ENCODE measurements around the gene ATXN10.
A peak's percentile ranks its signal among the peaks of the same experiment; 100 is the strongest.

ATXN10 gene

GRCh38 chr22:45757936-45758335 is 86.3 kb downstream of the ATXN10 start:
- DNase-seq (ENCODE audit: low read depth) = no peak

GRCh38 chr22:45758603-45759002 is 87.0 kb downstream of the ATXN10 start:
- no peak for DNase-seq (ENCODE audit: low read depth)

DNA sequence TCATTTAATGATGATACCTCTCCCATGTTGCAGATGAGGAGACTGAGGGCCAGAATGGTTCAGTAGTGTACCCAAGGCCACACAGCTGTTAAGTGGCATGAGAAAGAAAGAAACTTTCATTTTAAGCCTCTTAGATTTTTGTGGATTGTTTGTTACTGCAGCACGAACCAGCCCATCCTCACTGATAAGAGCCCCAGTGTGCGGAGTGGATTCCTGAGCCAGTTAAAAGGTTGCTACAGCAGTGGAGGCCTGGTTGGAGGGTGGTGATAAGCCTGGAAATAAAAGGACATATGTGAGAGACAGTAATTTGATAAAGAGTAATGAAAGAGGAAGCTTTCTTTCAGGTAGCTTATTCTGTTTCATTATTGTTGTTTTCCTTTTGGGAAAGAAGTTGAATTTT is 89.0 kb downstream of the ATXN10 start:
- DNase-seq (ENCODE audit: low read depth) = no peak

DNA sequence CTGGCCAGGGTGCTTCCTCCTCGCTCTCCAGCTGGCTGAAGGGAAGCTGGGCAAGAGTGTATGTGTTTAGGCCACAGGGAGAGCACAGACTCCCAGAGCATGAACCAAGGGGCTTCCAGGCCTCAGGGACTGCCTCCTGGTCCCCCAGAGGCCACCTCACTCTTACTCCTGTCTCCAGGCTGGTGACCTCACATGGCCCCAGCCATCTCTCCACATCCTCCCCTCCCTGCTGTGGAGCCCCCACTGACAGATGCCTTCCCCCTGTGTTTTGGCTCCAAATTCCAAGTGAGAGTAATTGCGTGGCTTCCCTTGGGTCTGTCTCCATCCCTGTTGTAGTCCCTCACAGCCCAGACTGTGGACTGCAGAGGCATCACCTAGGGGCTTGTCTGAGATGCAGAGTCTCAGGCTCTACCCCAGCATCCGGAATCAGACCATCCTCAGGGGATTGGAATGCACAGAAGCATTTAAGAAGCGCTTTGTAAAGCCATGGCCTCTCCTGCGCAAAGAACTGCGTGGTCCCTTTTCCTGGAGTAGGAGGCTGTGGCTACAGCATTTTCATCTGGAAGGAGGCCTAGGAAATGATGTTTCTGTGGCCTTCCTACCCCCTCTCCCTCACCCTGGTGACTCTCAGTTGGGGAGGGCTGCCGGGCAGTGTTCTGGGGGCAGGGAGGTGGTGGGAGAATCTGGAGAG is 91.1 kb downstream of the ATXN10 start:
- DNase-seq (ENCODE audit: low read depth) = no peak

DNA sequence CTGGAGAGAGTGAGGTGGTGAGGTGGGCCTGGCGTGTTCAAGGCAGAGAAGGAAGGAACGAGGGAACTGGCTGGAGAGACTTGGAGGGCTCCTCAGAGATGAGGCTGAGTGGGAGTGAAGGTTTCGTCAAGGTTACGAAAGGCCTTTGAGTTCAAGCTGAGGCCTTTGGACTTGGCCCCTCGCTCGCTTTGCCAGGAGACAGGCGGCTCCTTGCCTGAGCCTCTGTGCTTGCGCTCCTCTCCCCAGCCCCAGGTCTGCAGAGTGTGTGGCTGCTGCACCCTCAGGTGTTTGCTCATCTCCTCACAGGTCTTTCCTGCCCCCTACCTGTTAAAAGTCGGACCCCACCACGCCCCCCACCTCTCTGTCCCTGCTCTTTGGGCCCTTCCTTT is 91.6 kb downstream of the ATXN10 start:
- DNase-seq (ENCODE audit: low read depth) = no peak

DNA sequence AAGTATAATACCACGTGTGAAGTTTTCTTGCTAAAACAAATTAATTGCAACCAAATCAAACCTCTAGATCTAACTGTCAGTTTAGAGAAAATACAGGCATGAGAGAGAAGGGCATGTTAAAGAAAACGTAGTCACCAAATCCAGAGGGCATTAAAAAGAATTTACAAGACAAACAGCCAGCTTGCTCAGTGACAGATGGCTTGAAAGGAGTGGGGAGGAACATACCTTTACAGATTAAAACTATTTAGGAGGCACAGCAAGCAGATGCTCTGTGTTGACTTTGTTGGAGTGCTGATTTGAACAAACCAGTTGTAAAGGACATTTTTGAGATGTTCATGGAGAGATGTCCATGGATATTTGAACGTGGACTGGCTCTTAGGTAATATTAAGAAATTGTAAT is 96.9 kb downstream of the ATXN10 start:
- no peak for DNase-seq (ENCODE audit: low read depth)

- no peak for DNase-seq (ENCODE audit: low read depth)
Observed at GRCh38 chr22:45769569-45770210, 98.1 kb downstream of the ATXN10 start.

DNA sequence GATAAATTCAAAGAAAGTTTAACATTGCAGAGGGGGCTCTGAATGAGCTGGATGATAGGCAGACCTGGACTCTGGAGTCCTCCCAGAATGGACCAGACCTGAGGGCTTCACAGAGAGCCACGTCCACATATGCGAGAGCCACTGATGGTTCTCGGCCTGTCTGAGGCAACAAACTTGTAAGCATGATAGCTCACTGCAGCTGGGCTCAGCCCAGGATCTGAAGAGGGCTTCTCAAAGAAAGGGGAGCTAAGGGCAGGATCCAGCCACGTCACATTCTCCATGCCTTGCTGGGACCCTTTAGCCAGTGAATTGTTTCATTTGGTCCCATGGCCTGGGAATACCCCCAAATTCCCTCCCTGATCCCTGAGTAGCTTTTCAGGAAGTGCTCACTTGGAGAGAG is 98.9 kb downstream of the ATXN10 start:
- DNase-seq (ENCODE audit: low read depth) = no peak

DNA sequence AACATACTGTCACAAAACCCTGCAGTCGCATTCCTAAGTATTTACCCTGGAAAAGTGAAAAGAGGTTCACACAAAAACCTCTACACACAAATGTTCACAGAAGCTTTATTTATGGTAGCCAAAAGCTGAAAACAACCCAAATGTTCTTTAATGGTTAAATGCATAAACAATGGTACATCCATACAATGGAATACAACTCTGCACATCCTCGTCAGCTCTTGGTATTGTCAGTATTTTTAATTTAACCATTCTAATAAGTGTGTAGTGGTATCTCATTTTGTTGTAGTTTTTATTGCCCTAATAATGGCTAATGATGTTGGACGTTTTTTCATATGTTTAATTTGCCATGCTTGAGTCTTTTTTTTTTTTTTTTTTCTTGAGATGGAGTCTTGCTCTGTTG is 99.4 kb downstream of the ATXN10 start:
- no peak for DNase-seq (ENCODE audit: low read depth)

DNA sequence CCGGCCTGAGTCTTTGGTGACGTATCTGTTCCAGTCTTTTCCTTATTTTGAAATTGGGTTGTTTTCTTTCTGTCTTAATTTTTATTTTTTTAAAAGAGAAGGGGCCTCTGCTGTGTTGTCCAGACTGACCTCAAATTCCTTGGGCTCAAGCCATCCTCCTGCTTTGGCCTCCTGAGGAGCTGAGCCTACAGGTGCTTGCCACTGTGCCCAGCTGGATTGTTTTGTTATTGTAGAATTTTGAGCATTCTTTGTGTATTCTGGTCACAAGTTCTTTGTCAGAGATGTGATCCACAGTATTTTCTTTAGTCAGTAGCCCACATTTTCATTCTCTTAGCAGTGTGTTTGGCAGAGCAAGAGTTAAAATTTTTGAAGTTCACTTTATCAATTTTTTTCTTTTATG is 100.1 kb downstream of the ATXN10 start:
- DNase-seq (ENCODE audit: low read depth) = no peak

DNA sequence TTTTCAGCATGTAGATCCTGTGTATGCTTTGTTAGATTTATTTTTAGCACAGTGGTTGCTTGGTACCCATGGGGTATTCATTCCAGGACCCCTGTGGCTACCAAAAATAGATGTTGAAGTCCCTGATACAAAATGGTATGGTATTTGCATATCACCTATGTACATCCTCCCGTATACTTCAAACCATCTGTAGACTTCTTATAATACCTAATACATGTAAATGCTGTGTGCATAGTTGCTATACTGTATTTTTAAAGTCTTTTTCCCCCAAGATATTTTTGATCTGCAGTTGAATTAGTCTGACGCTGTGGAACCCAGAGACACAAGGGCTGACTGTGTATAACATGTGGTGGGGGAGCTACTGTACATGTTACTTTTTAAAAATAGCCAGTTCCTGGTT is 101.1 kb downstream of the ATXN10 start:
- no peak for DNase-seq (ENCODE audit: low read depth)

GRCh38 chr22:45774001-45774670 is 102.5 kb downstream of the ATXN10 start:
- DNase-seq (ENCODE audit: low read depth) = no peak

GRCh38 chr22:45775062-45775461 is 103.4 kb downstream of the ATXN10 start:
- no peak for DNase-seq (ENCODE audit: low read depth)

DNA sequence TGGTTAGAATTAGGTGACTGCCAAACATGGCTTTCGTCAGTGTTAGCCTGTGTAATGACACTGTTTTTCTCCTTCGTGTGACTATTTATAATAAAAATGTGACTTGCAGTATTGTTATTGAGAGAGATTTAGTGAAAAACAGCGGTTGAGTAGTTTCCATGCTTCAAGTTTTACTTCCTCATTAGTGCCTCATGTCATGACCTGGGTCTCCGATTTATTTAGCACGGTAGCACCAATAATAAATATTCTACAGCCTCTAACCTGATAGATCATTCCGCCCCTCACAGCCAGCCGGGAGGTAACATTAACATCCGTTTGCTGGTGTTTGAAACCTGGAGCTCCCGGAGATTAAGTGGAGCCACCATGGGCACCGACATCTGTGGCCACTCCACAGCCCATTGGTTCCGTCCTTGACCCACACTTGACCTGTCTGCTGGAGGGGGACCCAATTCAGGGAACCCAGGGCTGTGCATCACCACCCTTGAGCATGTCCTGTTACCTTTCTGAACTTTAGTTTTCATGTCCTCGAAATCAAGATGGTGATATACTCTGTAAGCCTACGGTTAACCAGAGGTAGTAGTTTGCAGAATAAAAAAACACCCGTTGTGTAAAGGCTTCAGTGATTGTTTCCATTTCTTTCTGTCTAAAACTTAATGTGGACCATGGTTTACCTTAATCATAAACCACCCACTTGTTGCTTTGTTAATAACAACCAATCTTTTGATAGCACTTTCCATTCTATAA is 104.1 kb downstream of the ATXN10 start:
- DNase-seq (ENCODE audit: low read depth) = no peak

DNA sequence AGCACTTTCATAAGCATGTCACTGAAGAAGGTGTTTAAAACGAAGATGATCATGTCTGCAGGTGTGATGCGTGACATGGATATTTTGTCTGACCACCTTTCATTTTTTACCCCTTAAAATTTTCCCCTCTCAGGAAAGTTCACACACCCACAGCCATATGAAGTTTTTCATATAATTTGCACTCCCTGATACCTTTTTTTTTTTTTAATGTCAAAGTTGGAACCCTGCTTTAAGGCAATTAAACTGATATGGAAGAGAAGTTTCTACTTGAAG is 104.6 kb downstream of the ATXN10 start:
- no peak for DNase-seq (ENCODE audit: low read depth)

- no peak for DNase-seq (ENCODE audit: low read depth)
Observed at GRCh38 chr22:45777046-45777851, 105.6 kb downstream of the ATXN10 start.

DNA sequence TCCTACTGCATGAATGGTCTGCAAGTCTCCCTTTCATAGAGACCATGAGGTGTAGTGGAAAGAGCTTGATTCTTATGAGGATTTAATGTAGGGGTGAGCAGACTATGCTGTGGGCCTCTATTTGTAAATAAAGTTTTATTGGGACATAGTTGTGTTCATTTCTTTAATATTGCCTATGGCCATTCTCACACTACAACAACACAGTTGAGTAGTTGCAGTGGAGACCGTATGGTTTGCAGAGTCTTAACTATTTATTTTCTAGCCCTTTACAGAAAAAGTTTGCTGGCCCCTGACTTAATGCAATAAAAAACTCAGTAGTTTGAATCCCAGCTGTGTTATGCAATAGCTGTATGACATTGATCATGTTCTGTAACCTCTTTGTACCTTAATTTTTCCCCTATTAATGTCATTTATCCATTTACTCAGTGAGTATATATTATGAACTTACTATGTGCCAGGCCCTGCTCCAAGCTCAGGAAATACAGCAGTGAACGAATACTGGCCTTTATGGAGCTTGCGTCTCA is 106.3 kb downstream of the ATXN10 start:
- DNase-seq (ENCODE audit: low read depth) = no peak

GRCh38 chr22:45781459-45781858 is 109.8 kb downstream of the ATXN10 start:
- peak; percentile 19 for DNase-seq (ENCODE audit: low read depth)

DNA sequence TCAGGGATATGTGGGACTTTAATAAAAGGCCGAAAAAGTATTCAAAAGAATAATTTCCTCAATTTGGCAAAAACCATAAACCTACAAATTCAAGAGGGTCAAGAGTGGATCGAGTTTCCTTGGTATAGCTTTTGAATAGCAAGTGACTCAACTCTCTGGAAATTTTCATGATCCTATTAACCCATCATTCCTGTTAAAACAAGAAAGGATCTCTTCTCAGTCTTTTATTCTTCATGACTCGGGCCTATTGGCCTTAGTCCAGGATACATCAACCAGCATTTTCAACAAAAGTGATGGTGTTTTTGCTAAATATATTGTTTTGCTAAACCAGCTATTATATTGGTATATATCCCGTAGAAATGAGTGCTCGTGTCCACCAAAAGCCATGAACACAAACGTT is 110.3 kb downstream of the ATXN10 start:
- DNase-seq (ENCODE audit: low read depth) = no peak

GRCh38 chr22:45783021-45783420 is 111.4 kb downstream of the ATXN10 start:
- DNase-seq (ENCODE audit: low read depth) = no peak

- no peak for DNase-seq (ENCODE audit: low read depth)
Observed at GRCh38 chr22:45783690-45784089, 112.1 kb downstream of the ATXN10 start.
